Measurements from ENCODE around the gene CTSO. TPM values are rescaled to one million over a fixed set of nuclear protein-coding genes. Genes with fewer than 3 reads are reported as not detected.
"Not testable (repeated sequence)": the region's sequence is repeated elsewhere in the genome, so short reads cannot be mapped to it uniquely, and the experiment has no call there.

The CTSO gene
- total RNA-seq, 1 donor from 2014 or later = 6.5 TPM

DNA sequence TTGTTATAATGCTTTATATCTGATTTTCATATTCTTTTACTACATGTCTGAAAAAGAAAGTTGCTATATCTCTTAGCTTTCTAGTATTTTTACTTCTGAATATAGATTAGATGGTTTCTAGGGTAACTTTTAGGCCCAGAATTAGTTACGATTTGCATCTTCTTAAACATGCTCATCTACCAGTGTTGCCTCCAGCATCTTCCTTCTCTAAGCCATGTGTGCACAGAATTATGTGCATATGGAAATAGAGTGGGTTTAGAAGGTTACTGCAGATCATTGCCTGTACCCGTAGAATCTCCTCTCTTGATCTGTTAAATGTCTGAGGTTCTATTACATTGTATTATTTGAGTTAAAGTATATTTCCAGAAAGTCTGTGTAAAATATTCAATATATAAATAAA lies 52.7 kb downstream of the CTSO start:
- no peak for DNase-seq (ENCODE audit: low read depth)
- no peak overlapping the region for H3K4me3 ChIP-seq (ENCODE audit: low read depth, low read length)
- TF ChIP-seq, protein P1, sequence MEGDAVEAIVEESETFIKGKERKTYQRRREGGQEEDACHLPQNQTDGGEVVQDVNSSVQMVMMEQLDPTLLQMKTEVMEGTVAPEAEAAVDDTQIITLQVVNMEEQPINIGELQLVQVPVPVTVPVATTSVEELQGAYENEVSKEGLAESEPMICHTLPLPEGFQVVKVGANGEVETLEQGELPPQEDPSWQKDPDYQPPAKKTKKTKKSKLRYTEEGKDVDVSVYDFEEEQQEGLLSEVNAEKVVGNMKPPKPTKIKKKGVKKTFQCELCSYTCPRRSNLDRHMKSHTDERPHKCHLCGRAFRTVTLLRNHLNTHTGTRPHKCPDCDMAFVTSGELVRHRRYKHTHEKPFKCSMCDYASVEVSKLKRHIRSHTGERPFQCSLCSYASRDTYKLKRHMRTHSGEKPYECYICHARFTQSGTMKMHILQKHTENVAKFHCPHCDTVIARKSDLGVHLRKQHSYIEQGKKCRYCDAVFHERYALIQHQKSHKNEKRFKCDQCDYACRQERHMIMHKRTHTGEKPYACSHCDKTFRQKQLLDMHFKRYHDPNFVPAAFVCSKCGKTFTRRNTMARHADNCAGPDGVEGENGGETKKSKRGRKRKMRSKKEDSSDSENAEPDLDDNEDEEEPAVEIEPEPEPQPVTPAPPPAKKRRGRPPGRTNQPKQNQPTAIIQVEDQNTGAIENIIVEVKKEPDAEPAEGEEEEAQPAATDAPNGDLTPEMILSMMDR (conservative IDR thresholded peaks at IDR 0.05; ENCODE audit: low read depth, low read length) = no peak

DNA sequence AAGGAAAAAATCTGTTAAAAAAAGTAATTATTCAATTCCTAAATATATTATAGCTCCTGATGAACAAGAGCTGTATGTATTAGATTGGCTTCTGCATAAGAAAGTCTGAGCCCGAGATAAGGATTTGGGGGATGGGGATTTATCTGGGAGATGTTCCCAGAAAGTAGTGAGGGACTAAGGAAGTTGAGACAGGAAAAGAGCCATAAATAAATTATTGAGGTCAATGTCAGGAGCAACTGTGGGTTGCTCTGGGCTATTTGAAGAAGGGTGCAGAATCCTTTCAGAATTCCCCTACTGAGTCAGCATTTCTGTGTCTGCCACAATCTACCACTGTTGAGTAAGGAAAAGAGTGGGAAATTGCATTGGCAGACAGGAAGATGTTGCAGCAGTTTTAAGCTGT lies 53.3 kb downstream of the CTSO start:
- TF ChIP-seq, protein P1 (conservative IDR thresholded peaks at IDR 0.05; ENCODE audit: low read depth, low read length) = no peak
- H3K4me3 ChIP-seq (ENCODE audit: low read depth, low read length) = no peak overlapping the region
- DNase-seq (ENCODE audit: low read depth) = no peak

DNA sequence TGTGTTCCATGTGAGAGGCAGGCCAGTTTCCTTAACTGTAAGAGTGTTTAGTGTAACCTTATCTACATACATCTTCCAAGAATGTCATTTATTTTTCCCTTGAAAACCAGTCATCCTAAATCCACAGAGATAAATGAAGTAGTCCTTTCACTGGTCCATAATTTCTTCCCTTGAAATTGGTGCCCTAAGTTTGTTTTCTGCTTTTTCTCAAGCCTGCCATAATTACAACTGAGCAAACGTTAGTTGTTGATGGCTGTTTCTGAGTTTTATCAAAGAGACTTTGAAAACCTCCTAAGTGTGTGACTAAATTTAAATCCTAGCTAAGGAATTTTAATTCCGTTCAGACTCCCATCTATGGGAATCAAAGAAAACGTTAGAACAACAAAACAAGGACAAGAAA lies 53.8 kb downstream of the CTSO start:
- DNase-seq (ENCODE audit: low read depth) = no peak
- no peak overlapping the region for H3K4me3 ChIP-seq (ENCODE audit: low read depth, low read length)
- TF ChIP-seq, protein P1 (conservative IDR thresholded peaks at IDR 0.05; ENCODE audit: low read depth, low read length) = no peak

DNA sequence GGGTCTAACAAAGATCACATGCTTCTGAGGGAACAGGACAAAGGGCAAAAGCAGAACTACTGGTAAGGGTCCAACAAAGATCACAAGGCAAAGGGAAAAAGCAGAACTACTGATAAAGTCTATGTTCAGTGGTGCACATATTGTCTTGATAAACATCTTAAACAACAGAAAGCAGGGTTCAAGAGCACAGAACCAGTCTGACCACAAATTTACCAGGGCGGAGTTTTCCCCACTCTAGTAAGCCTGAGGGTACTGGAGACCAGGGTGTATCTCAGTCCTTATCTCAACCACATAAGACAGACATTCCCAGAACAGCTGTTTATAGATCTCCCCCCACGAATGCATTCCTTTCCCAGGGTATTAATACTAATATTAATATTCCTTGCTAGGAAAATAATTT lies 55.3 kb downstream of the CTSO start:
- H3K4me3 ChIP-seq (ENCODE audit: low read depth, low read length); DNase-seq (ENCODE audit: low read depth): not testable (repeated sequence)

DNA sequence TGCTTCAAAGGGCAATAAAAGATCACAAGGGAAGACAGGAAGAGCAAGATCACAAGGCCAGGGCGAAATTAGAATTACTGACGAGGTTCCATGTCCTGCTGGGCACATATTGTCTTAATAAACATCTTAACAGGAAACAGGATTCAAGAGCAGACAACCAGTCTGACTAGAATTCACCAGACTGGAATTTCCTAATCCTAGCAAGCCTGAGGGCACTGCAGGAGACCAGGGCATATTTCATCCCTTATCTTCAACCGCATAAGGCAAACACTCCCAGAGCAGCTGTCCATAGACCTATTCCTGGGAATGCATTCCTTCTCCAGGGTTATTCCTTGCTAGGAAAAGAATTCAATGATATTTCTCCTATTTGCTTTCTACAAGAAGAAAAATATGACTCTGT lies 62.6 kb downstream of the CTSO start:
- TF ChIP-seq, protein P1 (conservative IDR thresholded peaks at IDR 0.05; ENCODE audit: low read depth, low read length) = no peak
- no peak for DNase-seq (ENCODE audit: low read depth)
- H3K4me3 ChIP-seq (ENCODE audit: low read depth, low read length) = no peak overlapping the region

DNA sequence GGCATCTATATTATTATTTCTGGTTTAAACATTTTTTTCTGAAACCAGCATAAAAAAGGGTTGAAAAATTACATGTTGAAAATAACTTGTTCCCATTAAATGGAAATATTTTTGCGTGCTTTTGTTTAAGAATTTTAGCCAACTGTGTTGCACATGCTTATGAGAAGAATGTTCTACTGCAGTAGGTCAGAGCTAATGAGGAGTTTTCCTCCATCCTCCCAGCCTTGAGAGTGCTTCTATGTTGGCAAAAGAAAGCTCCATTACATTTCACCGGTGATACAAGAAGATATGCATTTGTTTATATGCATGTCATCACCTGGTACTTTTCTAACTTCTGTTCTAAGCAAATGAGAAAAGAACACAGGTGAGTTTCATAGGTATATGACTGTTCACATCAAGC lies 63.7 kb downstream of the CTSO start:
- TF ChIP-seq, protein P1 (conservative IDR thresholded peaks at IDR 0.05; ENCODE audit: low read depth, low read length) = no peak
- no peak overlapping the region for H3K4me3 ChIP-seq (ENCODE audit: low read depth, low read length)
- DNase-seq (ENCODE audit: low read depth) = no peak

DNA sequence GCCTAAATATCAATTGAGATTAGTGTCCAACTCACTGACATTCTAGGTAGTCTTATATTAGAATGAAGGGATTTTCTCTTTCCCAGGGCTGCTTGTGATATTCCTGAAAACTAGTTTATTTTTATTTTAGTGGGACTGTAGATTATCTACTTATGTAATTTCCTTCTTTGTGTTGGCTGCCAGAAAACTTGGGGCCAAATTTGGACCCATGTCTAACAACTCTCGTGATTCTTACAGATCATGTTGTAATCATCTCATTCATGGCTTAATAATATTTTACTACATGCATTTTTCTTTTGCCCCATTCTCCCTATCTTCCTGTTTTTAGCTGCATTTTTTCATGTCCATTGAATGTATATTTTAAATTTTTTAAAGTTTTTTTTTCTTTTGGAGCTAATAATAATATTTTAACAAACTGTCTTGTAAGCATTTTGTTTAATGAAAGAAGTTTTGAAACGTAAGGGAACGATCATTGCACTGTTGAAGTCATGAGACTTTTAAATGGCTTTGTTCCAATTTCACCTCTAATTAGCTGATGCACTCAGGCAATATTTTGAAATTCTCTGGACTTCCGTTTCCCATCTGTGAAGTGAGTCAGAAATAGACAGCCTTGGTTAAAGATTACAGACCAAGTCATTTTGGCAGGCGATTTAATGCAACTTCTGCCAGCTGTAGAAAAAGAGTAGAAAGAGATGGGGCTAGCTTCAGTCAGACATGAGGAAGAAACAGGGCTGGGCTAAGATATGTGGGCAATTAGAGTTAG lies 64.5 kb downstream of the CTSO start:
- no peak overlapping the region for H3K4me3 ChIP-seq (ENCODE audit: low read depth, low read length)
- TF ChIP-seq, protein P1 (conservative IDR thresholded peaks at IDR 0.05; ENCODE audit: low read depth, low read length) = no peak
- peak; percentile 96 for DNase-seq (ENCODE audit: low read depth)

Data from epithelial cell of proximal tubule (primary cell).